Skeletal muscle satellite cell (primary cell): ENCODE data around the gene SFTPB. TPM values are rescaled to one million over a fixed set of nuclear protein-coding genes. Genes with fewer than 3 reads are reported as not detected.
"Not testable (repeated sequence)": the region's sequence is repeated elsewhere in the genome, so short reads cannot be mapped to it uniquely, and the experiment has no call there.

Source experiments
- H3K27me3 ChIP-seq: 2 replicates; pipeline ENCODE4 v1.7.0; 2013; ENCODE audit warnings: low read length; ENCODE audit not compliant: control insufficient read depth, insufficient read depth
- H3K36me3 ChIP-seq: 2 replicates; pipeline ENCODE4 v1.7.0; 2013; ENCODE audit warnings: mild to moderate bottlenecking, control low read depth, low read length; ENCODE audit not compliant: insufficient read depth
- H3K4me1 ChIP-seq: 2 replicates; pipeline ENCODE4 v1.7.0; 2013; ENCODE audit warnings: low read length; ENCODE audit not compliant: control insufficient read depth, insufficient read depth
- H3K4me2 ChIP-seq: 2 replicates; pipeline ENCODE4 v1.7.0; 2013; ENCODE audit warnings: mild to moderate bottlenecking, low read length
- H3K4me3 ChIP-seq: 2 replicates; pipeline ENCODE4 v1.7.0; 2013; ENCODE audit warnings: low read length
- H3K9ac ChIP-seq: 2 replicates; pipeline ENCODE4 v1.7.0; 2013; ENCODE audit warnings: mild to moderate bottlenecking, low read depth, low read length, moderate library complexity
- H3K9me3 ChIP-seq: replicated peaks from 2 replicates; pipeline ENCODE4 v1.7.0; 2013; ENCODE audit warnings: mild to moderate bottlenecking, control low read depth, low read length
- total RNA-seq: library from RNA; depleted of rRNA; stranded (reverse); fragments of >200 nt; gene quantifications from 2 replicates; pipeline ENCODE4 v1.2.3, GENCODE V29; 2012; rRNA removed

Gene SFTPB
- 0.51 TPM in 1 of 2 replicates, not detected in the other for total RNA-seq

DNA sequence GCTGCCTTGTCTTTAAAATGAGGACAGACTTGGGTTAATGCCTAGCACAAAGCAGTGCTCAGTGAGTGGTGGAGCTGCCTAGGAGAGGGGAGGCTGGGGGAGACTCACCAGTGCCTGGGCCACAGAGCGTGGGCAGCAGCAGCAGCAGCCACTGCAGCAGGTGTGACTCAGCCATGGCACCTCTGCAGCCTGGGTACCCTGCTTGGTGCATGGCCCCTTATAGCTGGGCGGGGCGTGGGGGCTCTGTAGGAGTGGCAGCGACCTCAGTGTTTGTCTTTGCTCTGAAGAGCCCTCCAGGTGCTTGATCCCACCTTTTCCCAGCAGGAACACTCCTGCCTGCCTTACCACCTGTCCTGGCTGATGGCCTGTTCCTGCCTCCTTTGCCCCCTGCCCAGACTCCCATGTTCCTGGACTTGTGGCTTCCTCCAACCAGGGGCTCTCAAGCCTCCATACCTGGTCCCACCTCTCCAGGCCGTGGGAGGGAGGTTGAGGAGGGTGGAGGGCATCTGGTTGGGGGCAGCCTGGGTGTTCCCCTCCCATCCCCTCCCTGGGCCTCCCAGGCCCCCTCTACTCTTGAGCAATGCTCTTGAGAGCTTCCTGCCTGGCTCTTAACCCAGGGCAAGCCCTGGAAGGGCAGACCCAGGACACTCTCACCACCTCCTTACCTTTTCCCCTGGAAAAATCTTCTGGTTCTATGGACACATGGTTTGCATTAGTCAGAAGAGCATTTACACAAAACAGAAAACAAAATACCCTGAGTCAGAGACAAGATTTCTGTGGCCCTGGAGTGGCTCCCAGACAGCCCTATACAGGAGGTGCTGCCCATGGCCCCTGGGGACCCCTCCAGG, at the start of gene SFTPB:
Gene SFTPB, minus strand, starts transcription at position 191 of the 848 bp plus-strand sequence. Its CDS starts 16 bp downstream, at position 175.
- H3K27me3 ChIP-seq = peaks cover 15% of the 10 kb centered on the region
- H3K9me3 ChIP-seq = no peaks in the 10 kb centered on the region
- no peak within 1 kb of the TSS for H3K9ac ChIP-seq
- peaks cover 9% of the 10 kb centered on the region for H3K4me1 ChIP-seq
- H3K4me2 ChIP-seq = no peak within 1 kb of the TSS
- H3K4me3 ChIP-seq = no peak within 1 kb of the TSS
- no peaks in the 10 kb centered on the region for H3K36me3 ChIP-seq

DNA sequence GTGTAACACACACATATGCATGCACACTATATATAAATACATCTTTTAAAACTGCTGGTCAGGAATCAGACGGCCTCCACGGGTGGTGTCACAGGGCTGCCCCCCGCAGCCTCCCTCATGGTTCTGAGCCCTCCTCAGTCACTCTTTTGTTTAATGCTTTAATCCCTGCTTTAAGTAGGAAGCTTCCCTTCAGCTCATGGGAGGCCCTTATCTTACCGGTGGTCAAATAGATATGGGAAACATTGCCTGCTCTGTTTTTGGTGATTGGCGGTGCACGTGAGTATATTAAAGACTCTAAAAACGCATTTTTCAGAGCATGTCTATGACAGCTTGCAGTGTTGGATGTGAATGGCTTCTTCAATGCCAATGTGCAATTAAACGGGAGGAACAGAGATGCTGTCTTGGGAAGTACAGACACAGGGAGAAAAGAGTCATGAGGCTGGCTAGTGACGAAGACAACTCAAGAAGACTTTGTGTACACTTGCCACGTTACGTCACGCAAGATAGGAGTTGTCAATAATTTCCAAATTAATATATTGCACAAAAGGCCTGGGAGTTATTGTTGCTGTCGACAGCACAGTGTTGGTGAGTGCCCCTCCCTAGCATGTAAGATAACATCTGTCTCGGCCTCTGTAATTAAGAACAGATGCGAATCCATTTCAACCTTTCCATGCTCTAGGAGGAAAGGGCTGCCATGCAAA, 49.5 kb upstream of the SFTPB start:
- Histone ChIP-seq H3K9me3 (no peaks in the 10 kb centered on the region), H3K27me3 (peaks cover 3% of the 10 kb centered on the region), H3K4me3 (no peak overlapping the region), H3K4me1 (peaks cover 13% of the 10 kb centered on the region), H3K9ac (no peak overlapping the region), H3K4me2 (no peak overlapping the region), H3K36me3 (no peaks in the 10 kb centered on the region)

DNA sequence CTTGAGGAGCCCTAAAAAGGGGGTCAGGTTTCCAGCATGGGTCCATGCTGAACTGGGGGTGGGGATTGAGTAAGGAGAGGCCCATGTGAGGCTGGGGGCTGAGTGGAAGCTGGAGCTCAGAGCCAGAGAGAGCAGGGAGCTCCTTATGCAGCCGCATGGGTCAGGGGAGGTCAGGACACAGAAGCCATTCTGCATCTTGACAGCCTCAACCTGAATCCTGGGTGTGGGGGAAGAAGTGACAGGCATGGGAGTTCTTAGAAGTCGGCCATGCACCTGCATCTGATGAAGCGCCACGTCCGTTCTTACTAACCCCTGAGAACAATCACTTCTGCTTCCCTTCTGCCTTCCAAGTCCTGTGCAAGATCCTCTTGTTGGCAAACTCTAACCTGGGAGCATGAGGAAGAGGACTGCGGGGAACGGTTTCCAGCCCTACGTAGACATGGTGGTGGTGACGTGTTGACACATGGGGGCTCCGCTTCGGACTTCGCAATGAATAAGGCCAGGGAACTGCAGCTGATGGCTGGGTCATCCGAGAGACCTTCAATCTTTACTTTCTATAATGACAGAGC, 48.4 kb upstream of the SFTPB start:
- Histone ChIP-seq H3K4me2 (no peak overlapping the region), H3K4me3 (no peak overlapping the region), H3K9ac (no peak overlapping the region), H3K4me1 (peaks cover 16% of the 10 kb centered on the region), H3K27me3 (peaks cover 3% of the 10 kb centered on the region), H3K9me3 (no peaks in the 10 kb centered on the region), H3K36me3 (no peaks in the 10 kb centered on the region)

DNA sequence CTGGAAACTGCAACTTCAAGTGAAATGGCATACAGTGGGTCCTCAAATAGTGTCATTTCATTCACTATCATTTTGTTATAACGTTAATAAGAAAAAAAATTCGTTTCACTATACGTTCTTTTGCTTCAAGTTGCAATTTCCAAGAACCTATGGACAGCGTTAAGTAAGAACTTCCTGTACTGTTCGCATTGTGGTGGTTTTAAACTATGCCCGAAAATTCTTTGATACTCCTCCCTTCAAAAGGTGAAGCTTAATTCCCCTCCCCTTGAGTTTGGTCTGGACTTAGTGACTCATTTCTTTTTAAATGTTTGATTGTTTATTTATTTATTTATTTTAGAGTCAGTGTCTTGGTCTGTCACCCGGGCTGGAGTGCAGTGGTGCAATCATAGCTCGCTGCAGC, 46.8 kb upstream of the SFTPB start:
- no peak overlapping the region for H3K4me3 ChIP-seq
- peaks cover 3% of the 10 kb centered on the region for H3K27me3 ChIP-seq
- peaks cover 27% of the 10 kb centered on the region for H3K4me1 ChIP-seq

DNA sequence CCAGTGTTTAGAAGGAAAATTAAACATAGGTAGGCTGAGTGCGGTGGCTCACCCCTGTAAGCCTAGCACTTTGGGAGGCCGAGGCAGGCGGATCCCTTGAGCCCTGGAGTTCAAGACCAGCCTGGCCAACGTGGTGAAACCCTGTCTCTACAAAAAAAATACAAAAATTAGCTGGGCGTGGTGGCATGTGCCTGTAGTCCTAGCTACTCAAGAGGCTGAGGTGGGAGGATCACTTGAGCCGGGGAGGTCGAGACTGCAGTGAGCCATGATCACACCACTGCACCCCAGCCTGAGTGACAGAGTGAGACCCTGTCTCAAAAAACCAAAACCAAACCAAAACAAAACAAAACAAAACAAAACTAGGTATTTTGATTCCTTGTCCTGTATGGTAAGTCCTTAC, 46.4 kb upstream of the SFTPB start:
- not testable (repeated sequence) for H3K4me3 ChIP-seq, H3K9me3 ChIP-seq, H3K4me2 ChIP-seq, H3K36me3 ChIP-seq, H3K9ac ChIP-seq, H3K27me3 ChIP-seq
- peaks cover 30% of the 10 kb centered on the region for H3K4me1 ChIP-seq

More for the DNA sequence above, 46.8 kb upstream of the SFTPB start:
- Histone ChIP-seq H3K36me3 (no peaks in the 10 kb centered on the region), H3K4me2 (no peak overlapping the region), H3K9me3 (no peaks in the 10 kb centered on the region), H3K9ac (no peak overlapping the region)

DNA sequence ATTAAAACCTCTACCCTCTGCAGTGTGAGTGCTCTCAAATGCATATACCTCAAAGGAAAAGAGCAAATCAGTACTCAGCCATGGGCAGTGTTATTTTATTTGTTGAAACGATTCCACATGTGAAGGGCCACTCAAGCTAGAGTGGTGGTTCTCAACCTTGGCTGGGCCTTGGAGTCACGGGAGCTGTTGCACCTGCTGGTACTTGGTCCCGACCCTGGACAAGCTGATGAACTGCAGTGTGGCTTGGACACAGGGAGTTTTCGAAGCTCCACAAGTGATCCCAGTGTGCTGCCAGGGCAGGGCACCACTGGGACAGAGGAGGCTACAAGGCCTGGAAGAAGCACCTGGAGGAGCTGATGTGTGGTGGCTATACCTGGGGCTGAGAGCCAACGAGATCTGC, 45.8 kb upstream of the SFTPB start:
- H3K4me3 ChIP-seq = no peak overlapping the region
- H3K4me1 ChIP-seq = peaks cover 35% of the 10 kb centered on the region
- no peaks in the 10 kb centered on the region for H3K36me3 ChIP-seq
- peaks cover 3% of the 10 kb centered on the region for H3K27me3 ChIP-seq
- H3K9ac ChIP-seq = peak overlapping the region; percentile 8
- H3K9me3 ChIP-seq = no peaks in the 10 kb centered on the region
- H3K4me2 ChIP-seq = no peak overlapping the region

DNA sequence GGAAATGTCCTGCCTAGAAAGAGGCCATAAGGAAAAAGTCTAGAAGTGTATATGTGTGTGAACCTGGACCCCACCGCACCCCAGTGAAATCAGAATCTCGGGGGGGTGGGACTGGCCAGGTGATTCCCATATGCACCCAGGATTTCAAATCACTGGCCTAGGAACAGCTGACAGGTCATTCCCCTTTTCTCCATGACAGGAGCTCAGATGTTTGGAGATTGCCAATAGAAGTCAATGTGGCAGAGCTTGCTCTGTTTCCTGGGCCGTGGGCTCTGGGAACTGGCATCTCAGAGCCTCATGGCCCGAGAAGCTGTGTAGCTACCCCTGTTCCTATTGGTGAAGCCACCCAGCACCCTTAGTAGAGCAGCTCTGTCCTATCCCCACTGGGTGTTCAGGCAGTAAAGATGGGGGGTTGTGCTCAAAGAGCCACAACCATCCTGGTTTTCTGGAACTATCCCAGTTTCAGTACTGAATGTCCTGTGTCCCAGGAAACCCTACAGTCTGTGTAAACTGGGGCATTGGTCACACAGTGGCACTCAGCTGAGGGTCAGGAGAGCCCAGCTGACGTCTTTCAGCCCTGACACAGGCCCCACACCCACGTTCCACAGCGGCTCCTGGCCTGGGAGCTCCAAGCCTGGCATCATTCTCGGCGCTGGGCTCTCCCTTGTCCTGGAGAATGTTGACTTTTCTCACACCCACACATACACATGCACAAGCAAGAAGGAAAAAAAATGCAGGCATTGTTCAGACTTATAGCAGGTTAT, 45.0 kb upstream of the SFTPB start:
- peak overlapping the region; percentile 1 for H3K4me2 ChIP-seq

DNA sequence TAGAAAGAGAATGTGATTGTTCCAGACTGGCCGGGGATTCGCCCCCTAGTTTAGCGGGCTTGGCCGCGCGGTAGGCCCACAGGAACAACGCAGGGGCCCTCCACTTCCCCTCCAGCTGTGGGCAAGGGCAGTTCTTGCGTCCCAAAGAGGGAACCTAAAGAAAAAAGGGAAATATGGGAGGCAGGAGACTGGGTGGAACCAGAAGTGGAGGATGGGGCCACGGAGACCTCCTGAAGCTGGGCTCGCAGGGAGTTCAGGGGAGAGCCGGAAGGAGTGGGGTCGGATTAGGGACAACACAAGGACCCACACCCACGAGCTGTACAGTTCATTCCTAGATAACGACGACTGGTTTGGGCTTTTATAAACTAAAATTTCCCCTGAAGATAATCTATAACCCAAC, 44.3 kb upstream of the SFTPB start:
- Histone ChIP-seq H3K36me3 (no peaks in the 10 kb centered on the region), H3K4me1 (peaks cover 42% of the 10 kb centered on the region), H3K9ac (no peak overlapping the region), H3K27me3 (no peaks in the 10 kb centered on the region), H3K4me2 (no peak overlapping the region), H3K4me3 (no peak overlapping the region), H3K9me3 (no peaks in the 10 kb centered on the region)

More for the DNA sequence above, 45.0 kb upstream of the SFTPB start:
- Histone ChIP-seq H3K27me3 (peaks cover 3% of the 10 kb centered on the region), H3K9me3 (no peaks in the 10 kb centered on the region), H3K4me3 (no peak overlapping the region), H3K4me1 (peaks cover 40% of the 10 kb centered on the region), H3K9ac (peak overlapping the region; percentile 8), H3K36me3 (no peaks in the 10 kb centered on the region)

DNA sequence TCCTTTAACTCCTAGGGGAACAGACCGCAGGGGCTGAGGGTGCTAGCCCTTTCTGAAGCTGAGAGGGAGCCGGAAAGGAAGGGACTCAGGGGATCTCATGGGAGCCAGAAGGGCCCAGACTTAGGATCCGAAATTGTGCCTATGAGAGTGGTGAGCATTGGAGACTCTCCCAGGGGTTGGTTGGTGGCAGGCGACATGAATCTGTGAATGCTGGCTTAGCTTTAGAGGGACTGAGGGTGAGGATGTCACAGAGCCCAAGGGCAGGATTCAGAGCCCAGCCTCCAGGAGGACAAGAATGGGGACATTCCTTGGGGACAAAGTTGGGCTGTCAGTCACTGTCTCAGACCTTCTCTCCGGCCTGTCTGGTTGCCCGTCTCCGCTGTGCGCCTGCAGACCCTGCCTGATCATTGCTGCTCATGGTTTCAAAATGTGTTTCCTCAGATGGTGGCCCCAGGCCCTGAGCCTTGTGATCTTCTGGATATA, 43.6 kb upstream of the SFTPB start:
- Histone ChIP-seq H3K9me3 (no peaks in the 10 kb centered on the region), H3K9ac (no peak overlapping the region), H3K27me3 (no peaks in the 10 kb centered on the region), H3K4me1 (peaks cover 48% of the 10 kb centered on the region), H3K36me3 (no peaks in the 10 kb centered on the region), H3K4me3 (no peak overlapping the region), H3K4me2 (no peak overlapping the region)

DNA sequence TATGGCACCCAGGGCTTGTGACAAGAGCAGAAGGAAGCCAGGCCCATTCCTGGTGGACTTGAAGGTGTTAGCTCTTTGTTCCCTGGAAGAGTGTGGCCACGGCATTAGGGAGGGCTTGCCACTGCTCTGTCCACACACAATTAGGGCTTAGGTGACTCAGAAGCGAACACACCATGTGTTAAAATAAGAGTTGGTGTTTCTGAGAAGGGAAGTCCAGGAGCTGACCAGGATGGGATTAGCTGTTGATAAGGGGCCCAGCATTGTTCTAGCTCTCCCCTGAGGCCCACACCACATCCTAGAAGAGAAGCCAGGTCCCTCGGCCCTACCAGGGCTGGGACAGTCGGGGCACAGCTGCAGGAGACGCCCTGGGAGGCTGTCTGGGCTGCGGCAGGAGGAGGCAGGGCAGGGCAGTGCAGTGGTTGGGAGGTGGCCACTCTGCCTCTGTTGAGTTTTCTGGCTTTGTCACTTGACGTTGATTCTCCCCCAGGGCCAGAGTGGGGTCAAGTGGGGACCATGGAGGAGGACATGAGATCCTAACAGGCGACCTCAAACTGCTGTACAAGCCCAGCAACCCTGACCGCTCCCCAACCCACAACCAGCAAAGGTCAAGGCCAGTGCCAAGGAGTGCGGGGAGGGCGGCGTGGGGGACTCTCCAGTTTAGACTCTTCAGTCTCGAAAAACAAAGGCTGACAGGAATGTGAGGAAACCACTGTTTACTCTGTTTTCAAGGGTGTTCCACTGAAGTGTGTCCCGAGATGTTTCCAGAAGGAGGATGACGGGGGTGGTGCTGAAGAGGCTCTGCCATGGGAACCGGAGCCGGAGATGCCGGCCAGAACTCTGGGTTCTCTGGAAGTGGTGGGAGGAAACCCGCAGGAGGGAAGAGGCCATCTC, 42.9 kb upstream of the SFTPB start:
- no peak overlapping the region for H3K4me2 ChIP-seq
- no peaks in the 10 kb centered on the region for H3K9me3 ChIP-seq
- H3K4me1 ChIP-seq = peaks cover 54% of the 10 kb centered on the region
- no peak overlapping the region for H3K4me3 ChIP-seq
- H3K27me3 ChIP-seq = no peaks in the 10 kb centered on the region
- H3K9ac ChIP-seq = no peak overlapping the region
- no peaks in the 10 kb centered on the region for H3K36me3 ChIP-seq
